IMR-90 (cell line): Measurements from ENCODE around the gene TSC2. TPM values are rescaled to one million over a fixed set of nuclear protein-coding genes. Genes with fewer than 3 reads are reported as not detected.
A peak's percentile ranks its signal among the peaks of the same experiment; 100 is the strongest.

Source experiments
- ATAC-seq: fragments of 200-7000 bp; cut with Tn5 transposase; 2 replicates; pipeline ENCODE4 v1.9.1; 2020; ENCODE audit warnings: low read depth, mild to moderate bottlenecking, moderate library complexity
- BruUV-seq: library from RNA; stranded (reverse); fragments of 400-500 nt; replicated peaks from 2 replicates; lab custom pipeline; 2021; lab: Mats Ljungman, UMichigan
- CTCF ChIA-PET: fragments of 300-600 bp; formaldehyde crosslinking; extraction: SDS; loops from one replicate; lab custom pipeline; 2021; ENCODE audit warnings: antibody characterized with exemption; lab: Yijun Ruan, JAX
- POLR2A ChIA-PET: fragments of 300-600 bp; sonication (Branson Sonifier 250); formaldehyde crosslinking; loops from one replicate; lab custom pipeline; 2022; ENCODE audit warnings: antibody characterized with exemption; ENCODE audit not compliant: unreplicated experiment; lab: Charles Lee
- DNase-seq: peaks from one replicate; pipeline ENCODE4 v3.0.0; 2013
- H2AFZ ChIP-seq: replicated peaks from 2 replicates; pipeline ENCODE3; 2013; ENCODE audit warnings: low read length, mild to moderate bottlenecking; ENCODE audit not compliant: poor library complexity
- H2AK5ac ChIP-seq: 2 replicates; pipeline ENCODE4 v1.6.1; 2013; ENCODE audit warnings: low read depth, low read length, inconsistent platforms
- H2AK9ac ChIP-seq: replicated peaks from 2 replicates; pipeline ENCODE3; 2013; ENCODE audit warnings: mild to moderate bottlenecking, low read depth, low read length, moderate library complexity; ENCODE audit not compliant: poor library complexity
- H2BK120ac ChIP-seq: 2 replicates; pipeline ENCODE4 v1.6.1; 2013; ENCODE audit warnings: low read depth, low read length, inconsistent platforms
- H2BK15ac ChIP-seq: 3 replicates; pipeline ENCODE4 v1.6.1; 2013; ENCODE audit warnings: low read depth, low read length, inconsistent platforms
- H2BK20ac ChIP-seq: 2 replicates; pipeline ENCODE4 v1.6.1; 2013; ENCODE audit warnings: low read depth, mild to moderate bottlenecking, inconsistent platforms, low read length, moderate library complexity
- H2BK5ac ChIP-seq: 2 replicates; pipeline ENCODE4 v1.6.1; 2013; ENCODE audit warnings: mild to moderate bottlenecking, low read depth, low read length, inconsistent platforms; ENCODE audit not compliant: poor library complexity, severe bottlenecking
- H3K14ac ChIP-seq: replicated peaks from 2 replicates; pipeline ENCODE4 v1.6.1; 2013; ENCODE audit warnings: low read depth, low read length, inconsistent platforms
- H3K18ac ChIP-seq: 2 replicates; pipeline ENCODE4 v1.6.1; 2013; ENCODE audit warnings: low read depth, low read length, control low read depth
- H3K23ac ChIP-seq: 2 replicates; pipeline ENCODE4 v1.6.1; 2013; ENCODE audit warnings: low read depth, low read length, inconsistent platforms
- H3K27ac ChIP-seq: 2 replicates; pipeline ENCODE4 v1.5.1; 2013; ENCODE audit warnings: mild to moderate bottlenecking, control low read depth, low read length; ENCODE audit not compliant: insufficient read depth
- H3K27me3 ChIP-seq: 2 replicates; pipeline ENCODE4 v1.6.1; 2013; ENCODE audit warnings: low read length; ENCODE audit not compliant: control insufficient read depth, insufficient read depth
- H3K36me3 ChIP-seq: 2 replicates; pipeline ENCODE4 v1.6.1; 2013; ENCODE audit warnings: low read length, mixed read lengths; ENCODE audit not compliant: control insufficient read depth, insufficient read depth
- H3K4ac ChIP-seq: 2 replicates; pipeline ENCODE4 v1.6.1; 2013; ENCODE audit warnings: low read depth, low read length, inconsistent platforms
- H3K4me1 ChIP-seq: 2 replicates; pipeline ENCODE4 v1.6.1; 2013; ENCODE audit warnings: low read length, mixed read lengths; ENCODE audit not compliant: control insufficient read depth, insufficient read depth
- H3K4me2 ChIP-seq: 2 replicates; pipeline ENCODE4 v1.6.1; 2013; ENCODE audit warnings: low read depth, mild to moderate bottlenecking, control low read depth, low read length, moderate library complexity
- H3K4me3 ChIP-seq: 2 replicates; pipeline ENCODE4 v1.5.1; 2013; ENCODE audit warnings: low read depth, mild to moderate bottlenecking, control low read depth, low read length, moderate library complexity; ENCODE audit not compliant: insufficient read depth
- H3K56ac ChIP-seq: 2 replicates; pipeline ENCODE4 v1.6.1; 2013; ENCODE audit warnings: low read length, inconsistent platforms; ENCODE audit not compliant: insufficient read depth; ENCODE audit errors: extremely low read depth
- H3K79me1 ChIP-seq, 2 experiments: 2 replicates each; pipeline ENCODE4 v1.6.1; 2013; ENCODE audit warnings: low read length in 2 of 2, inconsistent platforms in 1 of 2, low read depth in 1 of 2
- H3K9ac ChIP-seq: 2 replicates; pipeline ENCODE4 v1.6.1; 2013; ENCODE audit warnings: low read depth, low read length, control low read depth
- H3K9me1 ChIP-seq: 2 replicates; pipeline ENCODE4 v1.6.1; 2013; ENCODE audit warnings: low read length, inconsistent platforms; ENCODE audit not compliant: insufficient read depth
- H3K9me3 ChIP-seq: 2 replicates; pipeline ENCODE4 v1.6.1; 2013; ENCODE audit warnings: low read length; ENCODE audit not compliant: control insufficient read depth, insufficient read depth
- H4K20me1 ChIP-seq: 2 replicates; pipeline ENCODE4 v1.6.1; 2013; ENCODE audit warnings: low read length, inconsistent platforms; ENCODE audit not compliant: insufficient read depth
- H4K5ac ChIP-seq: 2 replicates; pipeline ENCODE4 v1.6.1; 2013; ENCODE audit warnings: mild to moderate bottlenecking, low read depth, low read length, control low read depth
- H4K8ac ChIP-seq, 2 experiments: 2 replicates each; pipeline ENCODE4 v1.6.1; 2013; ENCODE audit warnings: low read depth in 2 of 2, low read length in 2 of 2, control low read depth in 1 of 2, inconsistent platforms in 1 of 2
- H4K91ac ChIP-seq: 2 replicates; pipeline ENCODE4 v1.6.1; 2013; ENCODE audit warnings: low read depth, low read length, inconsistent platforms; ENCODE audit not compliant: insufficient read depth
- BHLHE40 ChIP-seq: fragments of 150-350 bp; IDR thresholded peaks from 2 replicates; pipeline ENCODE4 v1.6.1; 2016; ENCODE audit warnings: mild to moderate bottlenecking, low read depth, low read length
- CEBPB ChIP-seq: IDR thresholded peaks from 2 replicates; pipeline ENCODE4 v1.6.1; 2012; ENCODE audit warnings: low read depth, low read length, improper control_type of control experiment
- CHD1 ChIP-seq: IDR thresholded peaks from 2 replicates; pipeline ENCODE4 v1.6.1; 2012; ENCODE audit warnings: low read depth, low read length, improper control_type of control experiment
- CTCF ChIP-seq: conservative IDR thresholded peaks from 2 replicates; pipeline ENCODE4 v1.5.1; 2012; ENCODE audit warnings: mild to moderate bottlenecking, low read depth, low read length, improper control_type of control experiment
- ELK1 ChIP-seq: fragments of 150-350 bp; IDR thresholded peaks from 2 replicates; pipeline ENCODE4 v1.6.1; 2016; ENCODE audit warnings: low read depth, mild to moderate bottlenecking, low read length, moderate library complexity, borderline replicate concordance
- FOS ChIP-seq: fragments of 150-350 bp; IDR thresholded peaks from 2 replicates; pipeline ENCODE4 v1.6.1; 2016; ENCODE audit warnings: low read depth, low read length
- MAFK ChIP-seq: IDR thresholded peaks from 2 replicates; pipeline ENCODE4 v1.6.1; 2012; ENCODE audit warnings: low read depth, low read length, improper control_type of control experiment
- MAZ ChIP-seq: IDR thresholded peaks from 2 replicates; pipeline ENCODE4 v1.6.1; 2012; ENCODE audit warnings: low read depth, mild to moderate bottlenecking, low read length, improper control_type of control experiment, moderate library complexity, borderline replicate concordance
- MXI1 ChIP-seq: IDR thresholded peaks from 2 replicates; pipeline ENCODE4 v1.6.1; 2012; ENCODE audit warnings: low read depth, mild to moderate bottlenecking, low read length, moderate library complexity, borderline replicate concordance
- NFE2L2 ChIP-seq: fragments of 150-350 bp; IDR thresholded peaks from 2 replicates; pipeline ENCODE4 v1.6.1; 2016; ENCODE audit warnings: low read depth, mild to moderate bottlenecking, low read length
- POLR2A ChIP-seq: IDR thresholded peaks from 2 replicates; pipeline ENCODE4 v1.6.1; 2012; ENCODE audit warnings: mild to moderate bottlenecking, low read depth, low read length
- RAD21 ChIP-seq: IDR thresholded peaks from 2 replicates; pipeline ENCODE4 v1.6.1; 2012; ENCODE audit warnings: low read length, improper control_type of control experiment
- RCOR1 ChIP-seq: IDR thresholded peaks from 2 replicates; pipeline ENCODE4 v1.6.1; 2012; ENCODE audit warnings: mild to moderate bottlenecking, low read length, improper control_type of control experiment; ENCODE audit not compliant: insufficient replicate concordance
- RFX5 ChIP-seq: IDR thresholded peaks from 2 replicates; pipeline ENCODE4 v1.8.0; 2012; ENCODE audit warnings: low read depth, mild to moderate bottlenecking, low read length, moderate library complexity
- SMC3 ChIP-seq: fragments of 150-350 bp; IDR thresholded peaks from 2 replicates; pipeline ENCODE4 v1.6.1; 2016; ENCODE audit warnings: low read depth, mild to moderate bottlenecking, antibody characterized with exemption, low read length, moderate library complexity
- USF2 ChIP-seq: fragments of 150-350 bp; IDR thresholded peaks from 2 replicates; pipeline ENCODE4 v1.6.1; 2017; ENCODE audit warnings: mild to moderate bottlenecking, antibody characterized with exemption, low read length, low read depth
- WGBS, 2 experiments: methylation state at CpG; one replicate each; pipeline versions ENCODE4 v1.1.5 to v1.1.7; 2013; ENCODE audit warnings: missing lambda C conversion rate in 2 of 2; ENCODE audit not compliant: insufficient read length in 1 of 2; ENCODE audit errors: extremely low coverage in 2 of 2; 5-methylcytosine and 5-hydroxymethylcytosine counted together
- dilution Hi-C: fragments of 300-500 bp; cut with HindIII; formaldehyde crosslinking; loops from one replicate; pipeline ENCODE4 v1.14.3; 2018; ENCODE audit warnings: low sequenced_read_pairs; ENCODE audit not compliant: unreplicated experiment
- in situ Hi-C: fragments of 300-500 bp; cut with MboI; formaldehyde crosslinking; loops from 3 replicates; pipeline ENCODE4 v1.14.3; 2019; ENCODE audit warnings: low sequenced_read_pairs, inconsistent platforms, mixed read lengths
- intact Hi-C: fragments of 100-400 bp; cut with micrococcal nuclease; formaldehyde crosslinking; loops from 2 replicates; pipeline ENCODE4 v1.10.0; 2022
- polyA plus RNA-seq, 3 experiments: library from polyadenylated mRNA; depleted of rRNA; stranded (reverse); fragments of >200 nt; gene quantifications; 2 replicates each; pipeline ENCODE4 v1.2.3, GENCODE V29; 2012; ENCODE audit warnings: low replicate concordance in 1 of 3
- total RNA-seq: library from RNA; depleted of rRNA; stranded (reverse); fragments of >200 nt; gene quantifications from 2 replicates; pipeline ENCODE4 v1.2.3, GENCODE V29; 2012

Gene TSC2
- total and polyA plus RNA-seq, 2 of the 4 experiments (the other 2 are of a cell fraction), result 31.4 to 88.6 TPM

- TF ChIP-seq FOS (no peak), RFX5 (no peak), ELK1 (no peak), POLR2A (no peak), RCOR1 (no peak), SMC3 (no peak), MAFK (no peak), BHLHE40 (no peak), RAD21 (no peak), MAZ (no peak), USF2 (no peak), CHD1 (no peak), MXI1 (no peak), CTCF (no peak), NFE2L2 (no peak), CEBPB (no peak)
- 90% methylated on average over 11 of the region's 16 CpGs; no CpG with 5 or more reads in 1 of the 2 experiments for WGBS, 2 experiments
- in situ Hi-C loops, result no loop called here
These were observed 44.5 kb downstream of the TSC2 start for GRCh38 chr16:2092256-2092620.

More at GRCh38 chr16:2092256-2092620, 44.5 kb downstream of the TSC2 start:
- ChIA-PET CTCF (no interaction called here), POLR2A (no interaction called here)
- Histone ChIP-seq H3K4me2 (no peak overlapping the region), H3K23ac (no peak overlapping the region), H3K9me1 (0 out of 2 replicates have a peak, but pooled peaks cover 2% of the 10 kb centered on the region), H3K27me3 (no peaks in the 10 kb centered on the region), H3K18ac (no peak overlapping the region), H2BK15ac (no peak overlapping the region), H3K4me1 (no peaks in the 10 kb centered on the region), H3K9me3 (no peaks in the 10 kb centered on the region), H3K36me3 (peaks cover 87% of the 10 kb centered on the region), H3K4me3 (no peak overlapping the region), H2BK120ac (no peak overlapping the region), H2BK20ac (no peak overlapping the region), H3K9ac (no peak overlapping the region), H3K4ac (no peak overlapping the region), H2AK5ac (no peak overlapping the region), H3K79me1 (peaks cover 11 to 29% of the 10 kb centered on the region in 2 experiments), H2AK9ac (peak overlapping the region; percentile 61), H4K8ac (no peak overlapping the region), H4K91ac (no peak overlapping the region), H3K27ac (no peak overlapping the region), H4K20me1 (peaks cover 29% of the 10 kb centered on the region), H2BK5ac (no peak overlapping the region), H3K56ac (no peak overlapping the region), H2AFZ (no peak overlapping the region), H4K5ac (no peak overlapping the region), H3K14ac (no peak overlapping the region)
- ATAC-seq (no peak), DNase-seq (no peak)
- dilution Hi-C loops (no loop called here), intact Hi-C loops (no loop called here)
- BruUV-seq, result no TSS peak
